HPDE6-E6E7 (cell line): Measurements from ENCODE around the gene TNNT3.
A peak's percentile ranks its signal among the peaks of the same experiment; 100 is the strongest.
"Not testable (repeated sequence)": the region's sequence is repeated elsewhere in the genome, so short reads cannot be mapped to it uniquely, and the experiment has no call there.

Experiments used
- DNase-seq: peaks from one replicate; pipeline ENCODE4 v3.0.0; 2011; ENCODE audit warnings: missing footprints; ENCODE audit errors: extremely low spot score

The TNNT3 gene

GRCh38 chr11:1881442-1882264 lies 37.9 kb upstream of the TNNT3 start:
- DNase-seq: no peak

GRCh38 chr11:1882265-1883238 lies 37.0 kb upstream of the TNNT3 start:
- peak; percentile 71 for DNase-seq

GRCh38 chr11:1883346-1884302 lies 35.9 kb upstream of the TNNT3 start:
- DNase-seq: no peak

GRCh38 chr11:1884303-1884700 lies 35.2 kb upstream of the TNNT3 start:
- DNase-seq: no peak

- DNase-seq: not testable (repeated sequence)
Measured at GRCh38 chr11:1886551-1886950, 33.0 kb upstream of the TNNT3 start.

- DNase-seq: no peak
Measured at GRCh38 chr11:1887451-1888346, 31.8 kb upstream of the TNNT3 start.

- no peak for DNase-seq
Measured at GRCh38 chr11:1888347-1888753, 31.2 kb upstream of the TNNT3 start.

GRCh38 chr11:1888811-1889210 lies 30.7 kb upstream of the TNNT3 start:
- no peak for DNase-seq

- DNase-seq: no peak
Measured at GRCh38 chr11:1889224-1889930, 30.1 kb upstream of the TNNT3 start.

- DNase-seq: no peak
Measured at GRCh38 chr11:1889941-1890855, 29.3 kb upstream of the TNNT3 start.

- no peak for DNase-seq
Measured at GRCh38 chr11:1890856-1891830, 28.4 kb upstream of the TNNT3 start.

GRCh38 chr11:1891831-1892115 lies 27.7 kb upstream of the TNNT3 start, which contains the start of gene PRR33:
Gene PRR33 (minus strand): TSS chr11:1891895. CDS start chr11:1890584, 1,311 bp downstream.
- DNase-seq: no peak

- no peak for DNase-seq
Measured at GRCh38 chr11:1892116-1892515, 27.4 kb upstream of the TNNT3 start.

- no peak for DNase-seq
Measured at GRCh38 chr11:1892558-1892957, 26.9 kb upstream of the TNNT3 start.

- no peak for DNase-seq
Measured at GRCh38 chr11:1893581-1894359, 25.7 kb upstream of the TNNT3 start.

- DNase-seq: no peak
Measured at GRCh38 chr11:1894759-1895158, 24.7 kb upstream of the TNNT3 start.

GRCh38 chr11:1896468-1896867 lies 23.0 kb upstream of the TNNT3 start:
- DNase-seq: no peak
